ENCODE measurements around the gene CCDC186.

GRCh38 chr10:114100848-114101741 is 72.9 kb downstream of the CCDC186 start:
- no peak for TF ChIP-seq CTCF (IDR thresholded peaks at IDR 0.05; ENCODE audit: poor library complexity, severe bottlenecking)
- TF ChIP-seq REST (IDR thresholded peaks at IDR 0.05; ENCODE audit: borderline replicate concordance), result no peak
- TF ChIP-seq EZH2 (IDR thresholded peaks at IDR 0.05; ENCODE audit: borderline replicate concordance, insufficient read depth, low read length, poor library complexity, severe bottlenecking), result no peak
- TF ChIP-seq POLR2AphosphoS5 (IDR thresholded peaks at IDR 0.05), result no peak
- TF ChIP-seq RAD21 (conservative IDR thresholded peaks at IDR 0.05), result no peak
- no peak for TF ChIP-seq TAF1 (IDR thresholded peaks at IDR 0.05; ENCODE audit: low read depth)
- no peak for TF ChIP-seq SMC3 (conservative IDR thresholded peaks at IDR 0.05; ENCODE audit: poor library complexity)
